Brain microvascular endothelial cell (primary cell): ENCODE measurements around the gene HEATR5A.

Source experiments
- DNase-seq: peaks from one replicate; pipeline ENCODE4 v3.0.0-alpha.2; 2020
- H3K27ac ChIP-seq: fragments of 250-450 bp; sonication (Bioruptor Pico); 2 replicates; pipeline ENCODE4 v1.5.1; 2020; ENCODE audit warnings: mild to moderate bottlenecking, moderate library complexity
- H3K27me3 ChIP-seq: fragments of 250-450 bp; sonication (Bioruptor Pico); replicated peaks from 2 replicates; pipeline ENCODE4 v1.5.1; 2020; ENCODE audit warnings: mild to moderate bottlenecking
- H3K36me3 ChIP-seq: fragments of 250-450 bp; sonication (Bioruptor Pico); replicated peaks from 2 replicates; pipeline ENCODE4 v1.5.1; 2020; ENCODE audit warnings: mild to moderate bottlenecking
- H3K4me3 ChIP-seq: 2 replicates; pipeline ENCODE4 v1.5.1; 2011; ENCODE audit warnings: low read depth, mild to moderate bottlenecking, control low read depth, low read length, moderate library complexity
- in situ Hi-C: cut with HindIII; loops from 2 replicates; pipeline ENCODE4 v1.10.0; 2017; ENCODE audit warnings: low sequenced_read_pairs, low pct_ligation_motif_present
- TF ChIP-seq, protein P1 (sequence below): IDR thresholded peaks from 2 replicates; pipeline ENCODE4 v1.5.1; 2011; ENCODE audit warnings: low read depth, mild to moderate bottlenecking, moderate library complexity, low read length, control low read depth, inconsistent platforms; ENCODE audit errors: missing control alignments

The HEATR5A gene

GRCh38 chr14:31294746-31295405 is 125.5 kb downstream of the HEATR5A start:
- Histone ChIP-seq H3K4me3 (no peak overlapping the region), H3K27me3 (no peaks in the 10 kb centered on the region), H3K27ac (peak overlapping the region; percentile 48), H3K36me3 (no peaks in the 10 kb centered on the region)
- DNase-seq: peak; percentile 54
- in situ Hi-C loops: no loop called here
- TF ChIP-seq, protein P1, sequence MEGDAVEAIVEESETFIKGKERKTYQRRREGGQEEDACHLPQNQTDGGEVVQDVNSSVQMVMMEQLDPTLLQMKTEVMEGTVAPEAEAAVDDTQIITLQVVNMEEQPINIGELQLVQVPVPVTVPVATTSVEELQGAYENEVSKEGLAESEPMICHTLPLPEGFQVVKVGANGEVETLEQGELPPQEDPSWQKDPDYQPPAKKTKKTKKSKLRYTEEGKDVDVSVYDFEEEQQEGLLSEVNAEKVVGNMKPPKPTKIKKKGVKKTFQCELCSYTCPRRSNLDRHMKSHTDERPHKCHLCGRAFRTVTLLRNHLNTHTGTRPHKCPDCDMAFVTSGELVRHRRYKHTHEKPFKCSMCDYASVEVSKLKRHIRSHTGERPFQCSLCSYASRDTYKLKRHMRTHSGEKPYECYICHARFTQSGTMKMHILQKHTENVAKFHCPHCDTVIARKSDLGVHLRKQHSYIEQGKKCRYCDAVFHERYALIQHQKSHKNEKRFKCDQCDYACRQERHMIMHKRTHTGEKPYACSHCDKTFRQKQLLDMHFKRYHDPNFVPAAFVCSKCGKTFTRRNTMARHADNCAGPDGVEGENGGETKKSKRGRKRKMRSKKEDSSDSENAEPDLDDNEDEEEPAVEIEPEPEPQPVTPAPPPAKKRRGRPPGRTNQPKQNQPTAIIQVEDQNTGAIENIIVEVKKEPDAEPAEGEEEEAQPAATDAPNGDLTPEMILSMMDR: no peak

DNA sequence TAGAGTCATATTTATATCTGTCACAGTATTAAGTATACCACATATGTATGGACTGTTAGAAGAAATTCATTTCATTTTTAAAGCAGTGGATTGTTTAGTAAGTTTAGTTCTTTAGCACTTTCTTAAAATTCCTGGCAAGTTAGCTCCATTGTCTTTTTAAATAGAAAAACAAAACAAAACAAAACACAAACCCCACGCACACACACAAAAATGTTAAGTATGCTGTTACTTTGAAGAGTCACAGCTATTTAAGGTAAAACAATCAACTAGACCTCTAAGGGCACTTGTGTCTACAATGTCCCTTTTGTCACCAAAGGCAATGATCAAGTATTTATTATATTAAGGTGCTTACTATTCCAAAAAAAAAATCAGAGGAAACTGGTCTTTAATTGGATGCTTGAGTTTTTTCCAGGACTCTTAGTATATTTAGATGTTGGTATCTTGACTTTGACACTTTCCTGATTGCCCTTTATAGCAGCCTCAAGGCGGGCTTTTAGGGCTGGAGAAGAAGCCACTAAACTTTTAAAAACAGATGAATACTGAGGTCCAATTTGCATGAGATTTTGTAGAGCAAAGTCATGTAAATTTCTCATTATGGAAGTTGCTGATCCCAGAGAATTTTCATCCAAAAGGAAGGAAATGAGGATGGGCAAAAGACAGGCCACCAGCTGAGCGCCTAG is 127.3 kb downstream of the HEATR5A start:
- Histone ChIP-seq H3K27ac (no peak overlapping the region), H3K27me3 (no peaks in the 10 kb centered on the region), H3K36me3 (no peaks in the 10 kb centered on the region), H3K4me3 (no peak overlapping the region)
- in situ Hi-C loops: no loop called here
- DNase-seq: no peak
- TF ChIP-seq, protein P1: no peak

DNA sequence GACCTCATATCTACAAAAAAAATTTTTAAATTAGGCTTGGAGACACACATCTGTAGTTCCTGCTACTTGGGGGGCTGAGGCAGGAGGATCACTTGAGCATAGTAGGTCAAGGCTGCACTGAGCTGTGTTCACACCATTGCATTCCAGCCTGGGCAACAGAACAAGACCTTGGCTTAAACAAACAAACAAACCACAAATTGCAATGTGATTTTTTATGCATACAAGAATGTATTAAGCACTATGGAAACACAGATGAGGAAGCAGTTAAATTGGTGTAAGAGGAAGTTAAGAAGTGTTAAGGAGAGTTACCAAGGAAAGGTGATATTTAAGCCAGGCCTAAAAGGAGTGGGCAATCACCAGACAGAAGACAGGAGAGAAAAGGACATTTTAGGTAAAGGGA is 129.1 kb downstream of the HEATR5A start:
- DNase-seq: no peak
- Histone ChIP-seq H3K36me3 (no peaks in the 10 kb centered on the region), H3K27me3 (no peaks in the 10 kb centered on the region), H3K27ac (no peak overlapping the region), H3K4me3 (no peak overlapping the region)
- in situ Hi-C loops: no loop called here
- TF ChIP-seq, protein P1: no peak

DNA sequence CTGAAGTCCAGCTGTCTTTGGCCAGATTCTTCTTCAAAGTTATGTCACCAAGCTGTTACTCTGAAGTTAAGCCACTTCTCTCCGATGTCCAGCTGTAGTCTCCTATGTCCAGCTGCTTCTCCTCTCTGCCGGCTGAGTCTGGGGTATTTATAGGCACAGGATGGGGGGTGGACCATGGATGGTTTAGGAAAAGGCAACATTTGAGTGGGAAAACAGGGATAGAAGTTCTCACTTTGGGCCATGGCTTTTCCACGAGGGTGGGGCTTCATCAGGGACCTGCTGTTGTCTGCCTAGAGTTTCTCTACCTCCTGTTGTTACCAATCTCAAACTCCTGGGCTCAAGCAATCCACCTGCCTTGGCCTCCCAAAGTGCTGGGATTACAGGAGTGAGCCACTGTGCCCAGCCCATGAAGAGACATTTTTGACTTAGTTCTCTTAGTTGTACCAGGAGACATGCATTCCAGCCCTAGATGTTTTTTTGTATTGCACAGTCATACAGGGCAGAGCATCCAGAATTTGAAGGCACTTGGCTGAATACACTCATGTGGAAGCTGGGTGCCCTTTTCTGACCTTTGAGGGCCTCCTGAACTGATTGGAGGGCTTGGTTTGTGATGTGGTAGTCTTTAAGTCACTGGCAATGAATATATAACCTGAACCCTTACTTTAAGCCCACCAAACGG is 132.9 kb downstream of the HEATR5A start:
- no peak overlapping the region for H3K4me3 ChIP-seq
- no peaks in the 10 kb centered on the region for H3K27me3 ChIP-seq
- TF ChIP-seq, protein P1: no peak
- no peak overlapping the region for H3K27ac ChIP-seq
- in situ Hi-C loops: no loop called here
- H3K36me3 ChIP-seq: no peaks in the 10 kb centered on the region
- DNase-seq: no peak

GRCh38 chr14:31286456-31287293 is 133.7 kb downstream of the HEATR5A start:
- Histone ChIP-seq H3K4me3 (no peak overlapping the region), H3K27ac (no peak overlapping the region), H3K27me3 (no peaks in the 10 kb centered on the region), H3K36me3 (no peaks in the 10 kb centered on the region)
- DNase-seq: no peak
- in situ Hi-C loops: no loop called here
- TF ChIP-seq, protein P1: peak; percentile 66
